GM21367 (cell line): ENCODE measurements around the gene SEMA4F.
"Not testable (repeated sequence)": the region's sequence is repeated elsewhere in the genome, so short reads cannot be mapped to it uniquely, and the experiment has no call there.

ENCODE experiments used
- ATAC-seq: cut with Tn5 transposase; IDR thresholded peaks from one replicate; pipeline ENCODE4 v1.9.1; 2021; ENCODE audit not compliant: unreplicated experiment

SEMA4F gene

DNA sequence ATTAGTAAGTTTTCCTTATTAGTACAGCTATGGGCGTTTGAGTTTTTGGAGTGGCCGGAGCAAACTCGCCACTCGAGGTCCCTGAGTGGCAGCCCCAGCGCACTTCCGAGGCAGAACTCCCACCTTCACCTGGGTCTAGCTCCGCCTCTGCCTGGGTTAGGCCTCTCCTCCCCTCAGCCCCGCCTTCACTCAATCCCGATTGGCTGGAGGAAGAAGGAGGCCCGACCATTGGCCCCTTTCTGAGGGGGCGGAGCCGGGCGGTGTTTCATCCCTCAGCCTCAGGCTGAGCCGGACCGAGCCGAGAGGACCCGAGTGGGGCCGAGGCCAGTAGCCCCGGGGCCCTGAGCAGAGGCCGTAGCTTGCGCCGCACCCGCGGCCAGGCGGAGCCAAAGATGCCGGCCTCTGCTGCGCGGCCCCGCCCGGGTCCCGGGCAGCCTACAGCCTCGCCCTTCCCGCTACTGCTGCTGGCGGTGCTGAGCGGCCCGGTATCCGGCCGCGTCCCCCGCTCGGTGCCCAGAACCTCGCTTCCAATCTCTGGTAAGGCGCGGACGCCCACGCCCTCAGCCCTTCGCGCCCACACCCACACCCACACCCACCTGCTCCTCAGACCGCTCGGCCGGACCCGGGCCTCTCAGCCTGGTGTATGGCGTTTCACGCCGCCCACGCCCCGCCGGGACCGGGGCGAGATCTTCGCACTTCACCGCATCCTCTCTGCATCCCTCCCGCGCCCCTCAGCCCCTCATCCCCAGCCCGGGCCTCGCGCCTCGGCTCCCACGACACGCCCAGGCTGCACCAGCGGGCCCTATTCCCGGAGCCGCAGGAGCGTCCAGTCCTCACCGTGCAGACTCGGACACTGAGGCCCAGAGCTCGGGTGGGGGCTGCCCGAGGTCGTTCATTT is at the start of gene SEMA4F:
Gene SEMA4F, plus strand, starts transcription at position 263 of the 898 bp plus-strand sequence. Its CDS starts 130 bp downstream, at position 393.
- peak; percentile 100 for ATAC-seq

DNA sequence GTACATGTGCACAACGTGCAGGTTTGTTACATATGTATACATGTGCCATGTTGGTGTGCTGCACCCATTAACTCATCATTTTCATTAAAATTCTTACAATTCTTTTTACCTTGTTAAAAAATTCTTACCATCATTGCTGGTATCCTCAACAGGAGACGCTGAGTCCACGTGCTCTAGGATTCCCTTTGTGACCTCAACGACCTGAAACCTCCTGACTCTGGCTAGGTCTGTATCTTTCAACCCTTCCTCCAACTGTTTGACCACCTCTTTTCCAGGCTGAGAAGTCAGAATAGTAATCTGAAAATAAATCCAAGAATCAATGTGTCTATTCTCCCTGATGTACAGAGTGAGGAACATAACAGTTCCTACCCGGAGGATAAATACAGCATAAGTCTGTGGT is 47.1 kb upstream of the SEMA4F start:
- ATAC-seq: no peak

DNA sequence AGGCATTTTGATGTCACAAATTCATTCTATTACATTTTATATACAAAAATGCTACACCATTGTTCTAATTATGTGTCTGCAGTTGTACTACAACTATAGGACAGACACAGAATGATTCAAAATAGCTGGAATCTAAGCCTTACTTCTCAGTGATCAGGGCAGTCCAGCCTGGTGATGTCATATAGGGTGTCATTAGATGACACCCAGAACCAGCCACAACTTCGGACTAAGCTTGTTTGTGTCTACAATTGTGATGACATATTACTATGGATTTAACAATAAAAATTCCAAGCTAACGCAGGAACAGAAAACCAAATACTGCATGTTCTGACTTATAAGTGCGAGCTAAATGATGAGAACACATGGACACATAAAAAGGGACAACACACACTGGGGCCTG is 36.9 kb upstream of the SEMA4F start:
- ATAC-seq: no peak

GRCh38 chr2:74618410-74619083 is 35.5 kb upstream of the SEMA4F start:
- no peak for ATAC-seq

GRCh38 chr2:74619651-74620297 is 34.3 kb upstream of the SEMA4F start:
- no peak for ATAC-seq

GRCh38 chr2:74620671-74621070 is 33.4 kb upstream of the SEMA4F start:
- no peak for ATAC-seq

- no peak for ATAC-seq
Measured at GRCh38 chr2:74625658-74626425, 28.2 kb upstream of the SEMA4F start.

DNA sequence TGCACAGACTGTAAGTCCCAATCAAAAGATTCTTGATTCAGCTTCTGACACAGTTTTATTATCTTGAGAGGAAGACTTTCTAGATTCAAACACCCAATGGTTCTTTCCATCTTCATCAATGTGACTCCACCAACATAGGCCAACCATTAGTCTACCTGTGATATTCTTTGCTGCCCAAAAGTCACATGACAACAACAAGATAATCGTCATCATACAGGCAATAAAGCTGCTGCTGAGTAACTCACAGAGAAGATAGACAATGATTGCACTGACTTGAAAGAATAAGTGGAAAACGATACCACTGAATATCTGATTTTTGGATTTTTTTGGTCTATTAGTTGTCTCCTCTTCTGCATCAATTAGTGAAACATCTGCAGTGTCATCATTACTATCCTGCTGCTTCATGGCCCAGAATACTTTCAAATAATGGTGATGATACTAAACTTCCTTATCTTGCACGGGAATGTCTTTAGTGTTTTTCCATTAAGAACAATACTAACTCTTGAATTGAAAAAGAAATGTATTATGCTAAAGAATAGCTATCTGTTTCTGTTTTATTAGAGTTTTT is 25.4 kb upstream of the SEMA4F start:
- no peak for ATAC-seq

GRCh38 chr2:74630454-74630853 is 23.6 kb upstream of the SEMA4F start:
- not testable (repeated sequence) for ATAC-seq

DNA sequence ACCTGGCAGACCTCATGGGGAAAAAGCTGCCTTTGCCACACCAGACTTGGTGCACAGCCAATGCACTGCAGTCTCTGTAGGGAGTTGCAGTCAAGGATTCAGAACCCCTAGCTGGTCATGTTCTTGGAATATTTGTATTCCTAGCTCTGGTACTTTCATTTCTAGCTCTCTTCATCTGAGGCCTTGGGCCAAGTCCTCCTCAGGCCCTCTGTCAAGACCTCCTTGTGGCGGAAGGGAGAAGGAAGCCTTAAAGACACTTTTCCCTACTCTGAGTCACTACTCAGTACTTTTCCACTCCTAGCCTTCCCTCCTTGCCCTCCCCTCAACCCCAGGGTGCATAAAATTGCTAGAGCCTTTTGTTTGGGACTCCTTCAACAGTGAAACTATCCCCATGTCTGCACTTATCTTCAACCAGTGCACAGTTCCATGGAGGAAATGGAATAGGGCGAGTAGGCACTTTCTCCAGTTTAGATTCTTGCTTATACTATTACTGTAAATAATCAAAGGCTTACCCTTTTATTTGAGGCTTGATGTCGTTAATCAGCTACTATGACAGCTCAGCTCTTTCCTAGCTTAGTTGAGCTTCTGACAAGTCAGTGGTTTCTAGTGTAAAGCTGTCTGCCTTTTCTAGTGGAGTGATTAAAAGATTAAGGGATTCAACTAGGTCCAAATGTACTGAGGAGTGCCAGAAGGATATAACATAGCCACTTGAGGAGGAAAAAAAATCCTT is 21.7 kb upstream of the SEMA4F start:
- ATAC-seq: no peak

DNA sequence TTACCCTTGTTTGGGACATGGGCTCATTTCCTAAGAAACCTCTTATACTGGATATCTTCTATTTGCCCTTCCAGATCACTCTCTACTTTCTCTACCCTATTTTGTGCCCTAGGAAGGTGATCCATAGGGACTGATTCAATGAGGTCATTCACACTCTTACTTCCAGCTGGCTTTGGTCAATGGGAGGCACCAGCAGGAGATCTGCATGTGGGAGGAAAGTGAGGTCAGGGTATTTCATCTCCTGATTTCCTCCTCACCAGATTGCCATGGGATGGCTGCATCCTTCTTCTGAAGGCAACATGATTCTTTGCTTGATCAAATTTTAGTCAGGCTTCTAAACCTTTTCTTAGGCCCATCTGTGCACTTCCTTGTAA is 21.1 kb upstream of the SEMA4F start:
- ATAC-seq: no peak

DNA sequence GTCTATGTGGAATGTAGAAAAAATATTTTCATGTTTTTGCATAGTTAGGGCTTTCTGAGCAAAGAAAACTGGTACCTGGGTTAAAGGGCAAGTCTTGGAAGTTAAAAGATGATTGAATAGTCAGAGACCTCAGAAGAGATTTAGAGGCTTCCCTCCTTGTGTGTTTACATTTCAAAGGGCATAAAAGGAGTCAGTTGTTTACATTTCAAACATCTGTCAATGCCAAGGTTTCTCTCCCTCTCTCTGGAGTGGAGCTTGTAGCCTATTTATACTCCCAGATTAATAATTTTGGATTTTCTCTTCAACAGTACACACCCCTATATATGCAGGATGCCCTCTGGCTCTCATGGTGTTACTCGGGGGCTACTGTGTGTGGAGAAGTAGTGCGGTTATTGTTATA is 14.5 kb upstream of the SEMA4F start:
- no peak for ATAC-seq

DNA sequence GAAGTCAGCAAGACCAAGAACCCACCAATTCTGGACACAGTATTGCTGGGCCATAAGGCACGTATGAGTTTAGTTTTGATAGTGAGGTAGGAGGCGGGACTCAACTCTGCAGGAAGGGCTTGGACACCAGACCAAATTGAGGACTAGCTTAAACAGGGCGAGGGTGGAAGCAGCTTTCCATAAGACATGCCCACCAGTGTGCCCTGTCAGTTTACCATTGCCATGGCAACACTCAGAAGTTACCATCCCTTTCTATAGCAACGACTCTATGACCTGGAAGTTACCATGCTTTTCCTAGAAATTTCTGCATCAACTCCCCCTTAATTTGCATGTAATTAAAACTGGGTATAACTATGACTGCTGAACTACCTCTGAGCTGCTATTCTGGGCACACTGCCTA is 8.7 kb upstream of the SEMA4F start:
- no peak for ATAC-seq

DNA sequence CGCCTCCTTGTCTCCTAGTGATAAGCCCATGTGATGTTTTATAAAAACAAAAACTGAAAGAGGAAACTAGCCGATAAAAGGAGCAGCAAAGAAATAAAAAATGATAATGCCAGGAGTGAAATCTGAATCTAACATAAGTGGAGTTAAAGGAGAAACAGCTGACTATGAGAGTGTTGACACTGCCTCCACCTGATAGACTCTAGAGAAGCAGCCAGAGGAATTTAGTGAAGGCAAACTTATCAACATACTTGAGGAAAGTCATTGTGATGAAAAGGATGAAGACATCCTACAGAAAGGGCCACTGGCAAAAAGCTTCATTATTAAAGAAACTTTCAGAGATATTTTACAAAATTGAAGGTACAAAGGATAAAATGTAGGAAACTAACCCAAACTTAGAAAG is 7.8 kb upstream of the SEMA4F start:
- ATAC-seq: no peak

DNA sequence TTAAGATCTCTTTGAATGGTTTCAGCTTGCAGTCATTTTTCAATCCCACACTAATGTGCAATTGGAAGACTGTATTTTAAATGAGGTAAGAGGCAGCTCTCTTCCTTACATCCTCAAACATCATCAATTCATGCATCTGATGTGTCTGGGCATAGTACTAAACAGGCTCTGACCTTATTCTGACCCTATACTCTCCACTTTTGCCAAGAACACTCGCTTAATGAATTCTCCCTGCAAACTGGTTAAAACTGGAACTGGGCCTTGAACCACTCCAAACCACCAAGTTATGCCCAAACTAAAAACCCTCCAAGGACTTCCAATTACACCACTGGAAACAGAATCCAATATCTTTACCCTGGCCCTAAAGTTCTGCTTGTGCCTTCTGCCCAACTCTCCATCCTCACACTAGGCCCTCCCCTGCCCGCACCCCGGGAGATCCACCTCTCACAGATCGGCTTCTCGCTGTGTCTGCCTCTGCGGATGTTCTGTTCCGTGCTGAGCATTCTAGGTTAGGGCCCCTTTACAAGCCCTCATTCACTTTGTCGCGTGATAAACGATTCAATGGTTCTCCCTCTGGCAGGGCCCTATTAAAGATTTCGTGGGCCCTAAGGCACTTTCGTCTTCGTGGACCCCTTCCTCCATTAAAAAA is 7.1 kb upstream of the SEMA4F start:
- no peak for ATAC-seq

DNA sequence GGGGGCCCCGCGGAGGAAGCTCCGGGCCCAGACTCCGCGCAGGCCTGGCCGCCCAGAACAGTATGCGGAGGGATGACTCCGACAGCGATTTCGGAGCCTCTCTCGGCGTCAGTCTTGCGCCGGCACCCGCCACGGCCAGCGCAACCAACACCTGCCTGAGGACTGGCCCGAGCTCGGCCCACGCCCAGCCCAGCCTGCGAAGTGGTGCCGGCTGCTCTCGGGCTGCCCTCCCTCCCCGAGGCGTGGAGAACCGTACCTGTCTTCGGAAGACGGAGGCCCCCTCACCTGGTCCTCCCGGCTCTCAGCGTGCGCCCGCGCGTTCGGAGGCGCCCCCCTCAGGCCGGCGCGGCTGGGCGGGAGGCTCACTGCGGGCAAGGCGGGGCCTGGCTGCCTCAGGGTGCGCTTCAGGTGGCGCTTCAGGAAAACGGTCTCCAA is 6.0 kb upstream of the SEMA4F start, which contains the start of gene M1AP:
Gene M1AP, minus strand, starts transcription at position 322 of the 435 bp plus-strand sequence. CDS start 8,055 bp downstream, outside the sequence.
- ATAC-seq: no peak

DNA sequence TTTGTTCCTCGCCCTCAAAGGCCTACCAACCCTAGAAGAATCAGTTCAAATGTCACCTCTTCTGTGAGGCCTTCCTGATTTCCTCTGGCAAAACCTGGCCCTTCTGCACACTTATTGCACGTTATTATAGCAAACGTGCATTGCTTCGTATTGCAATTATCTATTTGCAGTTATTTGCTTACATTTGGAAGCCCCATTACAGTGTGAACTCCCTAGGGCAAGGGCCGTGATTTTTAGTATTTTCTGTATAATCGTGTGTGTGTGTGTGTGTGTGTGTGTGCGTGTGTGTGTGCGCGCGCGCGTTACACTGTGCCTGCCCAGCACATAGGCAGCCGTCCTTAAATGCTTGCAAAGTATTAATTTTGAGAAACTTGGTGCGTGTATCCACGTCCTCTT is 460 bp upstream of the SEMA4F start:
- peak; percentile 12 for ATAC-seq

- ATAC-seq: no peak
Measured at GRCh38 chr2:74655579-74655978, 1.5 kb downstream of the SEMA4F start.

GRCh38 chr2:74658516-74658915 is 4.5 kb downstream of the SEMA4F start:
- no peak for ATAC-seq
